ENCODE results near the gene NBPF15. TPM values are rescaled to one million over a fixed set of nuclear protein-coding genes. Genes with fewer than 3 reads are reported as not detected.
"Not testable (repeated sequence)": the region's sequence is repeated elsewhere in the genome, so short reads cannot be mapped to it uniquely, and the experiment has no call there.

NBPF15 gene
- total RNA-seq, 2 donors from 2014 or later: 23.4 to 45.1 TPM

- H3K27me3 Mint-ChIP-seq (ENCODE audit: low read depth); DNase-seq; H3K9me3 Mint-ChIP-seq; H3K36me3 Mint-ChIP-seq (ENCODE audit: insufficient read depth in 2 of 2): not testable (repeated sequence)
- Mint-ChIP-seq H3K27ac (peak overlapping the region; percentile 99), H3K4me3 (peak overlapping the region; percentile 86 to 97), H3K4me1 (ENCODE audit: low read depth) (peaks cover 14% of the 10 kb centered on the region)
- peak; percentile 47 to 49 for ATAC-seq (replicated peaks in 1 of 2)
These were observed 47.9 kb downstream of the NBPF15 start for GRCh38 chr1:144413404-144414118.

- ATAC-seq (replicated peaks in 1 of 2) (peak; percentile 82), DNase-seq (peak; percentile 88 to 90)
- not testable (repeated sequence) for H3K27me3 Mint-ChIP-seq (ENCODE audit: low read depth); H3K36me3 Mint-ChIP-seq (ENCODE audit: insufficient read depth in 2 of 2); H3K9me3 Mint-ChIP-seq
- H3K4me3 Mint-ChIP-seq: peak overlapping the region; percentile 86 to 97
- peak overlapping the region; percentile 99 for H3K27ac Mint-ChIP-seq
- H3K4me1 Mint-ChIP-seq (ENCODE audit: low read depth): peaks cover 14% of the 10 kb centered on the region
These were observed 48.7 kb downstream of the NBPF15 start for GRCh38 chr1:144412491-144413403.

GRCh38 chr1:144412068-144412471, 49.4 kb downstream of the NBPF15 start:
- DNase-seq (peak; percentile 78 to 83), ATAC-seq (replicated peaks in 1 of 2) (peak; percentile 11 to 34)
- Mint-ChIP-seq H3K4me3 (peak overlapping the region; percentile 76 to 86), H3K4me1 (ENCODE audit: low read depth) (peaks cover 14% of the 10 kb centered on the region), H3K27ac (peak overlapping the region; percentile 99)
- not testable (repeated sequence) for H3K36me3 Mint-ChIP-seq (ENCODE audit: insufficient read depth in 2 of 2); H3K27me3 Mint-ChIP-seq (ENCODE audit: low read depth); H3K9me3 Mint-ChIP-seq

- H3K27me3 Mint-ChIP-seq (ENCODE audit: low read depth); H3K9me3 Mint-ChIP-seq; H3K4me3 Mint-ChIP-seq; H3K36me3 Mint-ChIP-seq (ENCODE audit: insufficient read depth in 2 of 2); H3K4me1 Mint-ChIP-seq (ENCODE audit: low read depth); DNase-seq; H3K27ac Mint-ChIP-seq: not testable (repeated sequence)
- ATAC-seq (replicated peaks in 1 of 2): peak; percentile 79 to 94
These were observed 58.7 kb downstream of the NBPF15 start for GRCh38 chr1:144402807-144403206.

- not testable (repeated sequence) for H3K9me3 Mint-ChIP-seq; H3K27me3 Mint-ChIP-seq (ENCODE audit: low read depth); H3K36me3 Mint-ChIP-seq (ENCODE audit: insufficient read depth in 2 of 2); H3K27ac Mint-ChIP-seq; H3K4me1 Mint-ChIP-seq (ENCODE audit: low read depth); DNase-seq; ATAC-seq (replicated peaks in 1 of 2); H3K4me3 Mint-ChIP-seq
These were observed 89.8 kb downstream of the NBPF15 start for GRCh38 chr1:144371651-144372050.

Other genes starting within 250 kb of the NBPF15 start
- gene PPIAL4E, start 88.0 kb downstream of the NBPF15 start, total RNA-seq: not detected
- gene PPIAL4F, start 131.2 kb upstream of the NBPF15 start, total RNA-seq: not detected

All from activated T-cell treated with anti-CD3 and anti-CD28 coated beads, Interleukin-2, amount 50 U/mL, for 72 hours (primary cell).